ENCODE results near the gene NOG. TPM values are rescaled to one million over a fixed set of nuclear protein-coding genes. Genes with fewer than 3 reads are reported as not detected.

Gene NOG
- total RNA-seq, 2 experiments from 2014 or later = not detected

DNA sequence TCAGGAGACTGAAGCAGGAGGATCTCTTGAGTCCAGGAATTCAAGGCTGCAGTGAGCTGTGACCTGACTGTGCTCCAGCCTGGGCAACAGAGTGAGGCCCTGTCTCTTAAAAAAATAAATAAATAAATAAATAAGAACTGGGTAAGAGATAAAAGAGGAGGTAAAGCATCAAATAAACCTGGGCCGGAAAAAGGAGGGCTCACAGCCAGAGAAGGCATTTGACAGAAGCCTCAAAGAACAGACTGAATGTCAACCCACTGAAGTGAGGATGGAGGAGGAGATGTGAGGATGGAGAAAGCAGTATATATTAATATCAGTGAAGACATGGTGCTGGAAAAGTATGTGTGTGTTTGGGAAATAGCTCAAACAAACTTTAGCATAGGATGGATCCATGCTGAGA lies 6.1 kb downstream of the NOG start:
- H3K4me1 ChIP-seq (ENCODE audit: insufficient read depth, low read length, poor library complexity, severe bottlenecking) = no peaks in the 10 kb centered on the region
- BruUV-seq (replicated peaks) = no TSS peak
- H3K79me2 ChIP-seq (ENCODE audit: insufficient read depth, low read depth, low read length) = no peaks in the 10 kb centered on the region
- H3K4me2 ChIP-seq (ENCODE audit: low read length) = no peak overlapping the region
- intact Hi-C loops (cut with micrococcal nuclease; ENCODE audit: unreplicated experiment) = no loop called here
- no peaks in the 10 kb centered on the region for H4K20me1 ChIP-seq (ENCODE audit: insufficient read depth, low read length)
- H3K36me3 ChIP-seq (ENCODE audit: insufficient read depth, low read length) = no peaks in the 10 kb centered on the region
- H3K4me3 ChIP-seq (ENCODE audit: low read depth, low read length, poor library complexity, severe bottlenecking) = no peak overlapping the region
- DNase-seq (ENCODE audit: low spot score) = no peak
- no peak for TF ChIP-seq EZH2phosphoT487 (IDR thresholded peaks at IDR 0.05; ENCODE audit: borderline replicate concordance, low read depth, low read length)
- TF ChIP-seq, protein P1, sequence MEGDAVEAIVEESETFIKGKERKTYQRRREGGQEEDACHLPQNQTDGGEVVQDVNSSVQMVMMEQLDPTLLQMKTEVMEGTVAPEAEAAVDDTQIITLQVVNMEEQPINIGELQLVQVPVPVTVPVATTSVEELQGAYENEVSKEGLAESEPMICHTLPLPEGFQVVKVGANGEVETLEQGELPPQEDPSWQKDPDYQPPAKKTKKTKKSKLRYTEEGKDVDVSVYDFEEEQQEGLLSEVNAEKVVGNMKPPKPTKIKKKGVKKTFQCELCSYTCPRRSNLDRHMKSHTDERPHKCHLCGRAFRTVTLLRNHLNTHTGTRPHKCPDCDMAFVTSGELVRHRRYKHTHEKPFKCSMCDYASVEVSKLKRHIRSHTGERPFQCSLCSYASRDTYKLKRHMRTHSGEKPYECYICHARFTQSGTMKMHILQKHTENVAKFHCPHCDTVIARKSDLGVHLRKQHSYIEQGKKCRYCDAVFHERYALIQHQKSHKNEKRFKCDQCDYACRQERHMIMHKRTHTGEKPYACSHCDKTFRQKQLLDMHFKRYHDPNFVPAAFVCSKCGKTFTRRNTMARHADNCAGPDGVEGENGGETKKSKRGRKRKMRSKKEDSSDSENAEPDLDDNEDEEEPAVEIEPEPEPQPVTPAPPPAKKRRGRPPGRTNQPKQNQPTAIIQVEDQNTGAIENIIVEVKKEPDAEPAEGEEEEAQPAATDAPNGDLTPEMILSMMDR (conservative IDR thresholded peaks at IDR 0.05; ENCODE audit: low read length) = no peak
- H2AFZ ChIP-seq (ENCODE audit: low read length) = no peak overlapping the region
- no peak overlapping the region for H3K27ac ChIP-seq (ENCODE audit: low read depth, low read length, poor library complexity, severe bottlenecking)
- no peaks in the 10 kb centered on the region for H3K9me2 ChIP-seq (ENCODE audit: insufficient read depth, low read length)
- no peaks in the 10 kb centered on the region for H3K9me3 ChIP-seq (ENCODE audit: low read length)
- CTCF ChIA-PET (ENCODE audit: unreplicated experiment) = no interaction called here
- POLR2A ChIA-PET = no interaction called here

DNA sequence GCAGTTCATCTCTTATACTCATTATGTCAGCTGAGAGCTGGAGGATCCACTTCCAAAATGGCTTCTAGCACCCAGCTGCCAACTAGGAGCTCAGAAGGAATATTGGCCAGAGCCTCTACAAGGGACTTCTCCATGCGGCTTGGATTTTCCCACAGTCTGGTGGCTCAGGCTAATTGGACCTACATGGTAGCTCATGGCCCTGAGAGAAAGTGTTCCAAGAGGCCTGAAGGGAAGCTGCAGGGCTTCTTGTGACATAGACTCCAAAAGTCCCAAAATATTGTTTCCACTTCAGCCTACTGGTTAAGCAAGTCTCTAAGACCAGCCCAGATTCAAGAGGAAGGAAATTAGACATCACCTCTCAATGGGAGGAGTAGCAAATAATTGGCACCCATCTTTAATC lies 6.8 kb downstream of the NOG start:
- DNase-seq (ENCODE audit: low spot score) = no peak
- no peak overlapping the region for H3K27ac ChIP-seq (ENCODE audit: low read depth, low read length, poor library complexity, severe bottlenecking)
- CTCF ChIA-PET (ENCODE audit: unreplicated experiment) = no interaction called here
- intact Hi-C loops (cut with micrococcal nuclease; ENCODE audit: unreplicated experiment) = no loop called here
- H3K9me2 ChIP-seq (ENCODE audit: insufficient read depth, low read length) = no peaks in the 10 kb centered on the region
- H3K4me3 ChIP-seq (ENCODE audit: low read depth, low read length, poor library complexity, severe bottlenecking) = no peak overlapping the region
- H3K79me2 ChIP-seq (ENCODE audit: insufficient read depth, low read depth, low read length) = no peaks in the 10 kb centered on the region
- no peak for TF ChIP-seq EZH2phosphoT487 (IDR thresholded peaks at IDR 0.05; ENCODE audit: borderline replicate concordance, low read depth, low read length)
- TF ChIP-seq, protein P1 (conservative IDR thresholded peaks at IDR 0.05; ENCODE audit: low read length) = no peak
- no peaks in the 10 kb centered on the region for H3K9me3 ChIP-seq (ENCODE audit: low read length)
- POLR2A ChIA-PET = no interaction called here
- H2AFZ ChIP-seq (ENCODE audit: low read length) = no peak overlapping the region
- H3K4me2 ChIP-seq (ENCODE audit: low read length) = no peak overlapping the region
- no peaks in the 10 kb centered on the region for H3K36me3 ChIP-seq (ENCODE audit: insufficient read depth, low read length)
- no TSS peak for BruUV-seq (replicated peaks)
- no peaks in the 10 kb centered on the region for H3K4me1 ChIP-seq (ENCODE audit: insufficient read depth, low read length, poor library complexity, severe bottlenecking)
- no peaks in the 10 kb centered on the region for H4K20me1 ChIP-seq (ENCODE audit: insufficient read depth, low read length)

DNA sequence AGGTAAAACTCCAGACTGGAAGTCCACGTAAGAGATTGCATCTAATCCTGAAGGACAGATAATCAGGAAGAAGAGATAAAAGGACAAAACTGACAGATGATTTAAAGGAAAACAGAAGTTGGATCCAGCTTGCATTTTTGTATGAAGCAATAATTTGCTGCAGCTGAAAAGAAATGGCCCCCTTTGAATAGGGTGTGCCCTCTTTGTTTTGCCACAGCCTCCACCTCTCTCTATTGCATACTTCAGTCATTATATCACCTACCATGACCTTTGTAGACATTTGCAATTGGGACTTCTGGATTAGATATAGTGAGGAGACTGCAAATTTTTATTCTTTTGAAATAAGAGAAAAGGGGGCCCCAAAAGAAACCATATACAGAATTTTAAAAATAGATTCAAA lies 8.1 kb downstream of the NOG start:
- no peak for DNase-seq (ENCODE audit: low spot score)
- TF ChIP-seq EZH2phosphoT487 (IDR thresholded peaks at IDR 0.05; ENCODE audit: borderline replicate concordance, low read depth, low read length) = no peak
- TF ChIP-seq, protein P1 (conservative IDR thresholded peaks at IDR 0.05; ENCODE audit: low read length) = no peak
- no TSS peak for BruUV-seq (replicated peaks)
- no peaks in the 10 kb centered on the region for H3K9me2 ChIP-seq (ENCODE audit: insufficient read depth, low read length)
- CTCF ChIA-PET (ENCODE audit: unreplicated experiment) = no interaction called here
- no peak overlapping the region for H3K4me3 ChIP-seq (ENCODE audit: low read depth, low read length, poor library complexity, severe bottlenecking)
- no peaks in the 10 kb centered on the region for H3K36me3 ChIP-seq (ENCODE audit: insufficient read depth, low read length)
- intact Hi-C loops (cut with micrococcal nuclease; ENCODE audit: unreplicated experiment) = no loop called here
- no peaks in the 10 kb centered on the region for H3K79me2 ChIP-seq (ENCODE audit: insufficient read depth, low read depth, low read length)
- H4K20me1 ChIP-seq (ENCODE audit: insufficient read depth, low read length) = no peaks in the 10 kb centered on the region
- POLR2A ChIA-PET = no interaction called here
- no peak overlapping the region for H3K4me2 ChIP-seq (ENCODE audit: low read length)
- H3K9me3 ChIP-seq (ENCODE audit: low read length) = no peaks in the 10 kb centered on the region
- H3K4me1 ChIP-seq (ENCODE audit: insufficient read depth, low read length, poor library complexity, severe bottlenecking) = no peaks in the 10 kb centered on the region
- no peak overlapping the region for H2AFZ ChIP-seq (ENCODE audit: low read length)
- no peak overlapping the region for H3K27ac ChIP-seq (ENCODE audit: low read depth, low read length, poor library complexity, severe bottlenecking)
